HG03066 (cell line): ENCODE results near the gene FAM161B.

Experiments used
- ATAC-seq: cut with Tn5 transposase; IDR thresholded peaks from one replicate; pipeline ENCODE4 v1.9.1; 2021; ENCODE audit warnings: low read depth; ENCODE audit not compliant: unreplicated experiment

The FAM161B gene

GRCh38 chr14:73884438-73885190 lies 65.3 kb downstream of the FAM161B start:
- ATAC-seq, result no peak
